Mononuclear cell (primary cell): ENCODE results near the gene KRTAP1-3. TPM values are rescaled to one million over a fixed set of nuclear protein-coding genes. Genes with fewer than 3 reads are reported as not detected.
"Not testable (repeated sequence)": the region's sequence is repeated elsewhere in the genome, so short reads cannot be mapped to it uniquely, and the experiment has no call there.

Source experiments
- H3K27me3 ChIP-seq: 2 replicates; pipeline ENCODE4 v1.6.0; 2011; ENCODE audit warnings: low read length, control low read depth; ENCODE audit not compliant: insufficient read depth
- H3K4me1 ChIP-seq: 2 replicates; pipeline ENCODE4 v1.5.1; 2011; ENCODE audit warnings: mild to moderate bottlenecking, low read length, control low read depth; ENCODE audit not compliant: insufficient read depth
- H3K4me3 ChIP-seq: 2 replicates; pipeline ENCODE4 v1.5.1; 2011; ENCODE audit warnings: mild to moderate bottlenecking, low read length, moderate library complexity
- H3K9me3 ChIP-seq: 2 replicates; pipeline ENCODE4 v1.5.1; 2011; ENCODE audit warnings: low read depth, mild to moderate bottlenecking, control low read depth, low read length
- total RNA-seq: library from RNA; depleted of rRNA; stranded (reverse); fragments of >200 nt; gene quantifications from one replicate; pipeline ENCODE4 v1.2.3, GENCODE V29; 2012

KRTAP1-3 gene
- total RNA-seq, 1 donor, result not detected

DNA sequence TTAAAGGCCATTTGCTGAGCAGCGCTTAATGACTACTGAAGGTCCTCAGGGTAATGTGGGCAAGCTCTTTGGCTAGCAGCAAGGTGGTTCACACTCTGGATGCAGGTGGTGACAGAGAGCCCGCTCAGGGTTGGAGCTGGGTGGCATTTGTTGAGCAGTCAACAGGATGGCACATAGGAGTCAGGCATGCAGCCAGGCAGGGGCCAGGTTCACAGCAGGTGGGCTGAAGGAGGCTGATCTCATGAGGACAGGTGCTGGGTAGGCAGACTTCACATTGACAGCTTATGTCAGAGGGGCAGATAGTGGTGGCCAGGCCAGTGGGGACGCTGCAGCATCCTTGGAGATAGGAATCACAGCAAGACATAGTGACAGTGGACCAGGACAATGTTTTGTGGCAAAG is 30.3 kb downstream of the KRTAP1-3 start:
- no peak overlapping the region for H3K4me3 ChIP-seq
- H3K4me1 ChIP-seq, result no peaks in the 10 kb centered on the region
- peaks cover 12% of the 10 kb centered on the region for H3K27me3 ChIP-seq
- H3K9me3 ChIP-seq, result no peaks in the 10 kb centered on the region

DNA sequence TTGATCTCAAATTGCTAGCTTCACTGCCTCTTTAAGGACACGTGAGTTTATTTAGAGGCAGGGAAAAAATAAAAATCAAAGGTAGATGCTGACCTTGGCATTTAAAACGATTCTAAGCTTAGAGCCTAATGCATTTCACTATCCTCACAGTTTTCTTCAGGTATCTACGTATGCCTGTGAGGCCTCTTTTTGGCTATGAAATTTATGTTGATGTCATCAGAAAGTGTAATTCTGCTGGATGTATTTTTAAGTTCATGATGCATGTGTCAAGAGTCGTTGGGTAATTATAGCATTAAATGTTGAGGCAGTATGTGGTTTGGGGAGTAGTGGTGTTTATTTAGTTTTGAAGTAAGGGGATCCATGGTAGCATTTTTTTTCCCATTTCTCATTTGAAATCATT is 30.7 kb downstream of the KRTAP1-3 start:
- peaks cover 17% of the 10 kb centered on the region for H3K27me3 ChIP-seq
- H3K9me3 ChIP-seq, result no peaks in the 10 kb centered on the region
- H3K4me3 ChIP-seq, result no peak overlapping the region
- no peaks in the 10 kb centered on the region for H3K4me1 ChIP-seq

DNA sequence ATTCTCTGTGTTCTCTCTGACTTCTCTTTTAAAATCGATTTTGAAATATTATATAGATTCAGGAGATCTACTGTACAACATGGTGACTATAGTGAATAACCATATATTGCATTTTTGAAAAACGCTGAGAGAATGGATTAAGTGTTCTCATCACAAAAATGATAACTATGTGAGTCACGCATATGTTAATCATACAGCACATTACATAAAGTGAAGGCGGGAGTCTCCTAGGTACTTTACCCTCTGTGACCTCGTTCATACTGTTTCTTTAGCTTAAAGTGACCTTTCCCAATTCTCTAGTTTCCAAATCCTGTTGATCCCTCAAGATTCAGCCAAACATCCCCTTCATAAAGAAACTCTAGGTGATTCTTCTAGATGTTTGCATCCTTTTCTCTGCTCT is 31.9 kb downstream of the KRTAP1-3 start:
- Histone ChIP-seq H3K9me3 (no peaks in the 10 kb centered on the region), H3K27me3 (peaks cover 22% of the 10 kb centered on the region), H3K4me1 (no peaks in the 10 kb centered on the region), H3K4me3 (no peak overlapping the region)

DNA sequence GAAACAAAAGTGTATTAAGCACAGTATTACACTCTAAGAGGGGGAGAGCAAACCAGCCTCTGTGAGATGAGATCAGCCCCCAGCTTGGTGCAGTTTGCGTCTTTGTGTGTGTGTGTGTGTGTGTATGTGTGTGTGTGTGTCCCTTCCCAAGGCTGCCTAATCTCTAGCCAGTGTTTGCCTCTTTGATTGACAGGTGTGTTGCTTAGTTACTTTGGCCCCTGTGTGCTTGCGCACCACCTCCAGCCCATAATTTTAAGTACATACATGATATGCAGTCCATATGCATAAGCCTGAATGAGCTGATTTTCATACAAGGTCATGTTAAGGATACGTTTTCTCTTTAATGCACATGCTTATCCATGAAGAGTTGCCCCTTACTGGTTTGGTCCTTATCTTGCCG is 32.9 kb downstream of the KRTAP1-3 start:
- Histone ChIP-seq H3K9me3 (no peaks in the 10 kb centered on the region), H3K27me3 (peaks cover 32% of the 10 kb centered on the region), H3K4me1 (no peaks in the 10 kb centered on the region), H3K4me3 (no peak overlapping the region)

DNA sequence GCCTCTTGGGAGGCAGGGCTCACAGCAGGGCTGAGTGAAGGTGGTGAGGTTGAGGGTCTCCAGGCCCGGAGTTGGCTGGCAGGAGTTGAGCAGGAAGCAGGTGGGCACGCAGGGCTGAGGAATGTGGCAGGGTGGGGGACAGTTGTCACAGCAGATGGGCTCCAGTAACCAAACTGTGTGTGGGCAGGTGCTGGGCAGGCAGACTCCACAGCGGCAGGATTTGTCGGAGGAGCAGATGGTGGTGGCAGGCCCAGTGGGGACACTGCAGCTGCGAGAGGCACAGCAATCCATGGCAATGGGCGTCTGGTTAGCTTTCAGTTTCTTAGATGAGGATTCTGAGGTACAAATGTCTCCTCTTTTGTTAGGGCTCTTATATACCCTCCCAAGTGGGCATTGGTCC is 35.1 kb downstream of the KRTAP1-3 start, which contains the start of gene KRTAP3-2:
Gene KRTAP3-2 (minus strand): TSS at position 344 of the 400 bp plus-strand sequence. CDS start 53 bp downstream, at position 291.
- not testable (repeated sequence) for H3K4me3 ChIP-seq, H3K4me1 ChIP-seq, H3K9me3 ChIP-seq

DNA sequence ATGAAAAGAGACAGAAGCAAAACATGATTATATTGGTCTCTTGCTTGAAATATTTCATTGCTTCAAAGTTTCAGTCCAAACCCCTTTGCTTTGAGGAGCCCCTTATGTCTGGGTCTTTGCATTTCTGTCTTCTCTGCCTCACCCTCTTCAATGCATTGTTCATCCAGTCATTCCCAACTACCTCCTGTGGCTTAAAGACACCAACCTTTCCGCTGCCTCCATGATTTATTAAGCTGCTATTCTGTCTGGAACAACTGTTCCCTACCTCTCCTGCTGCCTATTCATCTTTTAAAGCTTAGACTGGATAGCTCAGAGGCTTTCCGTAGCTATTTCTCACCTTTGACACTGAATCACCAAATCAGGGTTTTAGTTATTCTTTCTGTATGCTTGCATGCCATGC is 37.3 kb downstream of the KRTAP1-3 start:
- H3K4me1 ChIP-seq, result no peaks in the 10 kb centered on the region
- no peaks in the 10 kb centered on the region for H3K9me3 ChIP-seq
- peaks cover 56% of the 10 kb centered on the region for H3K27me3 ChIP-seq
- no peak overlapping the region for H3K4me3 ChIP-seq

More for the DNA sequence above, 35.1 kb downstream of the KRTAP1-3 start, which contains the start of gene KRTAP3-2:
- peaks cover 47% of the 10 kb centered on the region for H3K27me3 ChIP-seq

DNA sequence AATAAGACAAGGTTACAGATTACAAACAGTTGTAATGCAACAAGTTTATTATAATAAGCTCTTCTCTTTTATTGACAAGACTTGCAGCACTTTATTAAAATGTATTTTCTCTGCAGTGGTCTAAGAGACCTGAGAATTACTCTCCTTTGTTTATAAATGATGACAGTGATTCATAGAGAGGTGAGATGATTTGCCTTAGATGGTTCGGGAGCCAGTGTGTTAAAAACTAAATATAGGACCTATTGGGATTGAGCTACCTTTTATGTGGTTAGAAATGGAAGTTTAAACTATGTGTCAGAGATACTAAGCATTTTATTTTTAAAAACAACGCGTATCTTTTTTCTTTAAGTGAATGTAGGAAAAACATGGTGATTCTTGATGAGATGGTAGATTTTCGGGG is 37.8 kb downstream of the KRTAP1-3 start:
- no peak overlapping the region for H3K4me3 ChIP-seq
- no peaks in the 10 kb centered on the region for H3K4me1 ChIP-seq
- no peaks in the 10 kb centered on the region for H3K9me3 ChIP-seq
- peaks cover 59% of the 10 kb centered on the region for H3K27me3 ChIP-seq

DNA sequence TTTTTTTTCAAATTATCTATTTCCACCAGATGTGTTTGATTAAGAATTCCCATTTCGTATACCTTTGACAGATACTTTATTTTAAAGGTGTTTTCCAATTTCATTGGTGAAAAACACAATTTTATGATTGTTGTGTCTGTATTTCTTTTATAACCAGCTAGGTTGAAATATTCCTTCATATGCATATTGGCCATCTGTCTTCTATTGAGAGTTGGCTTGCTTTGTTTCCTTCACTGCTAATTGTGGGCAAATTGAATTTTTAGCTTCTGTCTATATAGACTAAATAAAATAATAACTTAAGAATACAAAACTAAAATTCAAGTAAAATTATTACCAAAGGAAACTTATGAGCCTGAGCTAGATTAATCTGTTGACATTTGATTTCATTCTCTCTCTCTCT is 39.6 kb downstream of the KRTAP1-3 start:
- Histone ChIP-seq H3K27me3 (peaks cover 51% of the 10 kb centered on the region), H3K4me1 (no peaks in the 10 kb centered on the region)

DNA sequence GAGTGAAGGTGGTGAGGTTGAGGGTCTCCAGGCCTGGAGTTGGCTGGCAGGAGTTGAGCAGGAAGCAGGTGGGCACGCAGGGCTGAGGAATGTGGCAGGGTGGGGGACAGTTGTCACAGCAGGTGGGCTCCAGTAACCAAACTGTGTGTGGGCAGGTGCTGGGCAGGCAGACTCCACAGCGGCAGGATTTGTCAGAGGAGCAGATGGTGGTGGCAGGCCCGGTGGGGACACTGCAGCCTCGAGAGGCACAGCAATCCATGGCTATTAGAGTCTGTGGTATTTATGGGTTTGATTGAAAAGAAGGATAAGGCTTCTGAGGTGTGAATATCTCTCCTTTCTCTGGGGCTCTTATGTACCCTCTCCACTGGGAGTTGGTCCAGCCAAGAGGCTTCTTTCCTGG is 40.8 kb downstream of the KRTAP1-3 start, which contains the start of gene KRTAP3-3:
Gene KRTAP3-3 (minus strand): TSS at position 326 of the 400 bp plus-strand sequence. CDS start 67 bp downstream, at position 259.
- Histone ChIP-seq H3K4me1 (no peaks in the 10 kb centered on the region), H3K27me3 (peaks cover 51% of the 10 kb centered on the region), H3K9me3 (no peaks in the 10 kb centered on the region), H3K4me3 (no peak within 1 kb of the TSS)

More for the DNA sequence above, 39.6 kb downstream of the KRTAP1-3 start:
- no peaks in the 10 kb centered on the region for H3K9me3 ChIP-seq
- H3K4me3 ChIP-seq, result no peak overlapping the region

DNA sequence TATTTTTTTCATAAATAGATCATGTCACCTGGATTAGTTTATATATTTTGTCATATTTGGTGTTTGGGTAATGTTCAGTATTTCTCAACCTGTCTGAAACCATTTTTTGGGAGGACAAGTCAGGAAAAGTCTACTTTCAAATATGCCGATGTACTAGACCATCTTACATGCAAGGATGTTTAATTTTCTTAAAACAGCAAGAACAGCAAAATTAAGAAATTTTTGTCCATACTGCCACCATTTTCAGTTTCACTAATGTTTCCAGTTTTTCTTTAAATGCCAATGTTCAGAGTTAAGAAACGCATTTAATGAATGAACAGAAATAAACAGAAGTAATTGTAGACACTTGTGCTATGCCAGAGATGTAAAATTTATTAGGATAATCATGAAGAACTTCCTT is 41.6 kb downstream of the KRTAP1-3 start:
- no peaks in the 10 kb centered on the region for H3K4me1 ChIP-seq
- peaks cover 49% of the 10 kb centered on the region for H3K27me3 ChIP-seq
- H3K9me3 ChIP-seq, result no peaks in the 10 kb centered on the region
- H3K4me3 ChIP-seq, result no peak overlapping the region

DNA sequence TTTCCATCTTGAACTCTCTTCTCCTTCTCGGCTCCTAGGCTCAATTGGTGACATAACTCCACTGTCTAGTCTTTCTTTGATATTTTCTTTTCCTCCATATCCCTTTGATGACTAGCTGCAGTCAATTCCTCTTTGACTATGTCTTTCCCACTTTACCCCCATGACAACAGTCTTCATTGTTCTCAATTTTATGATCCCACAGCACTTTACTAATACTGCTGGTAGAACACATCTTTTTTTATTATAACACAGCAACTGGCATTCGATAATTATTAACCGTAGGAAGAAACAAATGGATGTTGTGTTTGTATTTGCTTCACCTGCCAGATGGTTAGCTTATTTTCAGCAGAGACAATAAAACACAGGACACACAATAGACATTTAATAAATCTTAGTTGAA is 42.0 kb downstream of the KRTAP1-3 start:
- H3K4me3 ChIP-seq, result no peak overlapping the region
- no peaks in the 10 kb centered on the region for H3K4me1 ChIP-seq
- H3K27me3 ChIP-seq, result peaks cover 45% of the 10 kb centered on the region
- no peaks in the 10 kb centered on the region for H3K9me3 ChIP-seq

DNA sequence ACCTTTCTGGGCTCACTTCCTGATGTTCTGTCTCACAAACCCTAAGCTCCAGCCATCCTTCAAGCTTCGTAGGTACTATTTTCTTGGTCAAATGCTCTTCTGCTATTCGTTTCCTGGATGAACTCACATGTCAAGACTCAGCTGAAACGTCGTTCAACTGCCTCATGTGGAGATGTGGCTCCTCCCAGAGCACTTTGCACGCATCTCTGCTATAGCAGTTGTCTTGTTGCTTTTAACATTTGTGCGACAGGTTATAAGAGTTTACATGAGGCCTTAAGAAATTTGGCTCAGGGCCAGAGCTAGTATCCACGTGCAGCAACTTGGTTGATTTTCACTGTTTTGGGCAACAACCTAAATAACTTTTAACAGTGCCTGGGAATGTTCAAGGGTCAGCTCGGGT is 47.8 kb downstream of the KRTAP1-3 start:
- H3K27me3 ChIP-seq, result peaks cover 19% of the 10 kb centered on the region
- H3K9me3 ChIP-seq, result no peaks in the 10 kb centered on the region
- no peak overlapping the region for H3K4me3 ChIP-seq
- H3K4me1 ChIP-seq, result no peaks in the 10 kb centered on the region

DNA sequence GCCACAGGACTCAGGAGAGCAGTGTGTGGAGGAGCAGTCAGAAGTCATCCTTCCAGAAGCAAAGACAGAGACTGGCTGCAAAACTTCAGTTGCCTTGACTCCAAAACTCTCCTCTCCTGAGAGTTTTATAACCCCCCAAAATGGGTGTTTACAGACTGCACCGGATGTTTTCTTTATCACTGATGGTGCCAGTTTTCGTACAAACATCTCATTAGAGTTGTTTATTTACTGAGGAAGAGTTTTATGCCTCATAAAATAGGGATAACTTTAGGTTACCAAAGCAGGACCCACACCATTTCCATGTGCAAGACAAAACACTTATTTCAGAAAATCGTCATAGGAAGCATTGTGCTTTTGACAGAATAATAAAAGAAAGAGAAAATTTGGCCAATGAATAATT is 50.4 kb downstream of the KRTAP1-3 start, which contains the start of gene KRT40:
Gene KRT40 (minus strand): TSS at position 101 of the 400 bp plus-strand sequence. CDS start 53 bp downstream, at position 48.
- Histone ChIP-seq H3K4me3 (no peak within 1 kb of the TSS), H3K27me3 (peaks cover 12% of the 10 kb centered on the region), H3K9me3 (no peaks in the 10 kb centered on the region), H3K4me1 (no peaks in the 10 kb centered on the region)

Other genes starting within 250 kb of the KRTAP1-3 start
- gene KRT28, start 234.9 kb downstream of the KRTAP1-3 start, total RNA-seq, result not detected
- gene KRT10, start 212.3 kb downstream of the KRTAP1-3 start, total RNA-seq, result 4.3 TPM
- gene KRT12, start 167.7 kb downstream of the KRTAP1-3 start, total RNA-seq, result not detected
- gene KRT20, start 149.6 kb downstream of the KRTAP1-3 start, total RNA-seq, result not detected
- 0.52 TPM for gene KRT23, start 97.2 kb downstream of the KRTAP1-3 start, total RNA-seq
- gene KRT39, start 67.9 kb downstream of the KRTAP1-3 start, total RNA-seq, result not detected
- gene KRT40, start 50.5 kb downstream of the KRTAP1-3 start, total RNA-seq, result 0.10 TPM
- 0.31 TPM for gene KRTAP3-3, start 40.7 kb downstream of the KRTAP1-3 start, total RNA-seq
- gene KRTAP3-2, start 35.0 kb downstream of the KRTAP1-3 start, total RNA-seq, result not detected
- gene KRTAP3-1, start 25.7 kb downstream of the KRTAP1-3 start, total RNA-seq, result not detected
- gene KRTAP1-5, start 7.7 kb downstream of the KRTAP1-3 start, total RNA-seq, result not detected
- gene KRTAP1-4, start 4.7 kb downstream of the KRTAP1-3 start, total RNA-seq, result not detected
- not detected for gene KRTAP1-1, start 6.6 kb upstream of the KRTAP1-3 start, total RNA-seq
- gene KRTAP2-1, start 12.4 kb upstream of the KRTAP1-3 start, total RNA-seq, result not detected
- not detected for gene KRTAP2-2, start 20.4 kb upstream of the KRTAP1-3 start, total RNA-seq
- gene KRTAP2-3, start 25.2 kb upstream of the KRTAP1-3 start, total RNA-seq, result not detected
- gene KRTAP2-4, start 31.0 kb upstream of the KRTAP1-3 start, total RNA-seq, result not detected
- not detected for gene KRTAP4-7, start 49.3 kb upstream of the KRTAP1-3 start, total RNA-seq
- not detected for gene KRTAP4-8, start 63.3 kb upstream of the KRTAP1-3 start, total RNA-seq
- gene KRTAP4-16, start 67.3 kb upstream of the KRTAP1-3 start, total RNA-seq, result not detected
- gene KRTAP4-9, start 70.5 kb upstream of the KRTAP1-3 start, total RNA-seq, result not detected
- not detected for gene KRTAP4-11, start 83.5 kb upstream of the KRTAP1-3 start, total RNA-seq
- gene KRTAP4-12, start 89.3 kb upstream of the KRTAP1-3 start, total RNA-seq, result not detected
- not detected for gene KRTAP4-6, start 105.7 kb upstream of the KRTAP1-3 start, total RNA-seq
- gene KRTAP4-5, start 115.0 kb upstream of the KRTAP1-3 start, total RNA-seq, result not detected
- gene KRTAP4-4, start 125.9 kb upstream of the KRTAP1-3 start, total RNA-seq, result not detected
- not detected for gene KRTAP4-3, start 133.3 kb upstream of the KRTAP1-3 start, total RNA-seq
- not detected for gene KRTAP4-2, start 143.3 kb upstream of the KRTAP1-3 start, total RNA-seq
- not detected for gene KRTAP4-1, start 150.0 kb upstream of the KRTAP1-3 start, total RNA-seq
- gene KRTAP9-1, start 155.0 kb upstream of the KRTAP1-3 start, total RNA-seq, result not detected
- gene KRTAP9-2, start 191.8 kb upstream of the KRTAP1-3 start, total RNA-seq, result not detected
- not detected for gene KRTAP9-3, start 197.6 kb upstream of the KRTAP1-3 start, total RNA-seq
- gene KRTAP9-8, start 203.1 kb upstream of the KRTAP1-3 start, total RNA-seq, result not detected
- gene KRTAP9-4, start 214.8 kb upstream of the KRTAP1-3 start, total RNA-seq, result not detected
- not detected for gene KRTAP9-9, start 220.5 kb upstream of the KRTAP1-3 start, total RNA-seq
- gene KRTAP9-6, start 230.5 kb upstream of the KRTAP1-3 start, total RNA-seq, result not detected
- gene KRTAP9-7, start 240.8 kb upstream of the KRTAP1-3 start, total RNA-seq, result not detected